ENCODE data around the gene MEOX1.

MEOX1 gene

GRCh38 chr17:43671755-43672519, 10.2 kb upstream of the MEOX1 start:
- Mint-ChIP-seq H3K9me3 (no peaks in the 10 kb centered on the region), H3K27me3 (peaks cover 19 to 28% of the 10 kb centered on the region in 2 donors), H3K4me1 (peaks cover 9 to 10% of the 10 kb centered on the region in 2 donors), H3K27ac (no peak overlapping the region), H3K36me3 (no peaks in the 10 kb centered on the region), H3K4me3 (no peak overlapping the region)
- no peak for DNase-seq
- no peak for ATAC-seq (replicated peaks)

GRCh38 chr17:43671031-43671692, 9.4 kb upstream of the MEOX1 start:
- Mint-ChIP-seq H3K4me1 (peaks cover 5% of the 10 kb centered on the region in 2 donors), H3K27me3 (peaks cover 13 to 28% of the 10 kb centered on the region in 2 donors), H3K9me3 (no peaks in the 10 kb centered on the region), H3K4me3 (no peak overlapping the region), H3K27ac (no peak overlapping the region), H3K36me3 (no peaks in the 10 kb centered on the region)
- DNase-seq (no peak), ATAC-seq (replicated peaks) (no peak)

- no peak for DNase-seq
- no peaks in the 10 kb centered on the region for H3K36me3 Mint-ChIP-seq
- H3K27me3 Mint-ChIP-seq: peaks cover 10 to 28% of the 10 kb centered on the region in 2 donors
- peaks cover 5% of the 10 kb centered on the region in 2 donors for H3K4me1 Mint-ChIP-seq
- H3K4me3 Mint-ChIP-seq: no peak overlapping the region
- H3K27ac Mint-ChIP-seq: no peak overlapping the region
- no peak for ATAC-seq (replicated peaks)
- H3K9me3 Mint-ChIP-seq: no peaks in the 10 kb centered on the region
These were observed 8.9 kb upstream of the MEOX1 start for GRCh38 chr17:43670645-43671030.

- no peak for DNase-seq
- Mint-ChIP-seq H3K36me3 (no peaks in the 10 kb centered on the region), H3K4me1 (peaks cover 5% of the 10 kb centered on the region in 2 donors), H3K4me3 (no peak overlapping the region), H3K9me3 (no peaks in the 10 kb centered on the region), H3K27me3 (peaks cover 5 to 27% of the 10 kb centered on the region in 2 donors), H3K27ac (no peak overlapping the region)
- ATAC-seq (replicated peaks): no peak
These were observed 8.4 kb upstream of the MEOX1 start for GRCh38 chr17:43669971-43670644.

GRCh38 chr17:43667947-43668348, 6.2 kb upstream of the MEOX1 start:
- Mint-ChIP-seq H3K27ac (no peak overlapping the region), H3K4me1 (peaks cover 2 to 5% of the 10 kb centered on the region in 2 donors), H3K4me3 (no peak overlapping the region), H3K27me3 (peaks cover 9 to 22% of the 10 kb centered on the region in 2 donors), H3K9me3 (no peaks in the 10 kb centered on the region), H3K36me3 (no peaks in the 10 kb centered on the region)
- ATAC-seq (replicated peaks) (no peak), DNase-seq (no peak)

- Mint-ChIP-seq H3K4me3 (no peak overlapping the region), H3K36me3 (no peaks in the 10 kb centered on the region), H3K4me1 (peaks cover 2 to 5% of the 10 kb centered on the region in 2 donors), H3K27me3 (peaks cover 13 to 27% of the 10 kb centered on the region in 2 donors), H3K9me3 (no peaks in the 10 kb centered on the region), H3K27ac (no peak overlapping the region)
- DNase-seq: no peak
- no peak for ATAC-seq (replicated peaks)
These were observed 5.8 kb upstream of the MEOX1 start for GRCh38 chr17:43667506-43667905.

GRCh38 chr17:43665937-43666236, 4.2 kb upstream of the MEOX1 start:
- H3K4me1 Mint-ChIP-seq: peaks cover 2 to 5% of the 10 kb centered on the region in 2 donors
- no peak for DNase-seq
- no peak overlapping the region for H3K4me3 Mint-ChIP-seq
- ATAC-seq (replicated peaks): no peak
- peaks cover 26 to 31% of the 10 kb centered on the region in 2 donors for H3K27me3 Mint-ChIP-seq
- H3K27ac Mint-ChIP-seq: no peak overlapping the region
- H3K36me3 Mint-ChIP-seq: no peaks in the 10 kb centered on the region
- H3K9me3 Mint-ChIP-seq: no peaks in the 10 kb centered on the region

- H3K27ac Mint-ChIP-seq: no peak overlapping the region
- H3K27me3 Mint-ChIP-seq: peaks cover 31 to 37% of the 10 kb centered on the region in 2 donors
- no peak for DNase-seq
- H3K9me3 Mint-ChIP-seq: no peaks in the 10 kb centered on the region
- no peak for ATAC-seq (replicated peaks)
- peaks cover 1 to 5% of the 10 kb centered on the region in 2 donors for H3K4me1 Mint-ChIP-seq
- no peaks in the 10 kb centered on the region for H3K36me3 Mint-ChIP-seq
- H3K4me3 Mint-ChIP-seq: no peak overlapping the region
These were observed 3.6 kb upstream of the MEOX1 start for GRCh38 chr17:43665084-43665936.

- Mint-ChIP-seq H3K27ac (no peak overlapping the region), H3K4me1 (no peaks in the 10 kb centered on the region), H3K36me3 (no peaks in the 10 kb centered on the region), H3K9me3 (no peaks in the 10 kb centered on the region), H3K27me3 (peaks cover 35 to 39% of the 10 kb centered on the region in 2 donors), H3K4me3 (no peak overlapping the region)
- ATAC-seq (replicated peaks): no peak
- no peak for DNase-seq
These were observed 2.4 kb upstream of the MEOX1 start for GRCh38 chr17:43664096-43664495.

GRCh38 chr17:43663383-43663782, 1.7 kb upstream of the MEOX1 start:
- no peaks in the 10 kb centered on the region for H3K9me3 Mint-ChIP-seq
- H3K36me3 Mint-ChIP-seq: no peaks in the 10 kb centered on the region
- H3K4me3 Mint-ChIP-seq: no peak overlapping the region
- no peak for DNase-seq
- ATAC-seq (replicated peaks): no peak
- no peak overlapping the region for H3K27ac Mint-ChIP-seq
- H3K27me3 Mint-ChIP-seq: peaks cover 35 to 43% of the 10 kb centered on the region in 2 donors
- no peaks in the 10 kb centered on the region for H3K4me1 Mint-ChIP-seq

GRCh38 chr17:43662413-43663141, 855 bp upstream of the MEOX1 start:
- H3K4me3 Mint-ChIP-seq: no peak overlapping the region
- no peaks in the 10 kb centered on the region for H3K36me3 Mint-ChIP-seq
- H3K27ac Mint-ChIP-seq: no peak overlapping the region
- ATAC-seq (replicated peaks) (no peak), DNase-seq (no peak)
- no peaks in the 10 kb centered on the region for H3K9me3 Mint-ChIP-seq
- H3K27me3 Mint-ChIP-seq: peaks cover 35 to 48% of the 10 kb centered on the region in 2 donors
- no peaks in the 10 kb centered on the region for H3K4me1 Mint-ChIP-seq

- peaks cover 6 to 7% of the 10 kb centered on the region in 2 donors for H3K4me1 Mint-ChIP-seq
- no peak overlapping the region for H3K4me3 Mint-ChIP-seq
- peaks cover 35 to 57% of the 10 kb centered on the region in 2 donors for H3K27me3 Mint-ChIP-seq
- DNase-seq: no peak
- no peak overlapping the region for H3K27ac Mint-ChIP-seq
- ATAC-seq (replicated peaks): no peak
- no peaks in the 10 kb centered on the region for H3K9me3 Mint-ChIP-seq
- no peaks in the 10 kb centered on the region for H3K36me3 Mint-ChIP-seq
These were observed 767 bp downstream of the MEOX1 start for GRCh38 chr17:43660816-43661493.
